NCI-H128 (cell line): ENCODE results near the gene NAP1L1.

Experiments
- DNase-seq: peaks from one replicate; lab custom pipeline; 2025; ENCODE audit not compliant: unreplicated experiment; lab: John Stamatoyannopoulos, UW

NAP1L1 gene

GRCh38 chr12:76084863-76085519 is 506 bp upstream of the NAP1L1 start:
- no peak for DNase-seq

GRCh38 chr12:76083246-76083903 is 1.1 kb downstream of the NAP1L1 start:
- DNase-seq, result no peak

DNA sequence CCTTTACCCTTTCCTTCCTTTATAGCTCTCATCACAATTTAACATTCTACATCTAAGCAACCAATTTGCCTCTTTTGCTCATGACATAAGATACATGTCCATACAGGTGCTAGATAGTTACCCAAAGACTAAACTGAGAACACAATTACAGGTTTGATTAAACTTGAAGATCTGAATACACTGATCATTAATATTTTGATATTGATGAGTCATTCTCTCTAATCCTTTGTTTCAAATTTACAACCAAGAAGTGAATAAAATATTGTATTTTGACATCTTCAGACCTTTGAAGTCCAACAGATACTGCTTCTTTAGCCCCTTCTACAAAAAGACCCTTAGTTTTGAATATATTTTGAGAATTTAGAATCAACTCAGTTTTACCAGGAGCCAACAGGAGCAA is 2.6 kb downstream of the NAP1L1 start:
- DNase-seq, result no peak

- no peak for DNase-seq
Observed at GRCh38 chr12:76080729-76081415, 3.6 kb downstream of the NAP1L1 start.

GRCh38 chr12:76080017-76080728 is 4.3 kb downstream of the NAP1L1 start:
- peak; percentile 79 for DNase-seq

GRCh38 chr12:76078748-76079147 is 5.7 kb downstream of the NAP1L1 start:
- no peak for DNase-seq

GRCh38 chr12:76075448-76075847 is 9.0 kb downstream of the NAP1L1 start:
- no peak for DNase-seq

DNA sequence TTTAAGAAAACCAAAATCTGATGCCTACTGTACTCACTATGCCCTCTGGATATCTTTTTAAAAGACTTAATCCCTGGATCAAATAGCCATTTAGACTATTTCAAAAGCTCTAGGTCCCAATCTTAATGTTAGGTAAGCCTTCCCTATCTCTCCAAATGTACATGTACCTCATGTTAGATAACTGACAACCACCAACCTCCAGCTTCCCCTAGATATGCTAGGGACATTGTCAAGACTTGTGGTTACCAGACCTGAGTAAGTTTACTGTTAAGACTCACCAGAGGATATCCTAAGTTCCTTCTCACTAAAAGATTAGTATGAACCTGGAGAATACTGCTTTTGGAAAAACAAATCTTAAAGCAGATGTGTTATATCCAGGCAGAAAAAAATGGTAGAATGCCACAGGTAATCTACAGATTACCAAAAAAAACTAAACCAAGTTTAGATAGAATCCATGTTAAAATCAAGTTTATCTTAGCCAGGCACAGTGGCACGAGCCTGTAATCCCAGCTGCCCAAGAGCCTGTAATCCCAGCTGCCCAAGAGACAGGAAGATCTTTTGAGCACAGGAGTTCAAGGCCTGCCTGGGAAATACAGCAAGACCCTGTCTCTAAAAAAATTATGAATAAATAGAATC is 9.7 kb downstream of the NAP1L1 start:
- no peak for DNase-seq

DNA sequence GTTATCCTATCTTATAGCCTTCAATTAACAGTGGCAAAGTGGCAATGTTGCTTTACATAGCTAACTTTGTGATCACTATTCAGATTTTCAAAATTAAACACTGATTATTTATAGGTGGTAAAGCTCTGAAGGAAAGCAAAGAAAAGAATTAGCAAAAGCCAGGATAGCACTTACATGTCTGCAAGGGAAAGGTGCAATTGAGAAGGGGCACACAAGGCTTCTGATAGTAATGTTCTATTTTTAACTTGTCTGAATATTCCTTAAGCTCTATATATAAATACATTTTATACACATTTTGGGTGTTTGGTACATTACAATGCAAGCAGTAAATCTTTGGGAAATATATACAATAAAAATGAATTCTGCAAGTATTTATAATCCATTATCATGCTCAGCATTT is 10.9 kb downstream of the NAP1L1 start:
- DNase-seq, result no peak

GRCh38 chr12:76072568-76072967 is 11.9 kb downstream of the NAP1L1 start:
- no peak for DNase-seq

- no peak for DNase-seq
Observed at GRCh38 chr12:76069339-76069738, 15.1 kb downstream of the NAP1L1 start.

DNA sequence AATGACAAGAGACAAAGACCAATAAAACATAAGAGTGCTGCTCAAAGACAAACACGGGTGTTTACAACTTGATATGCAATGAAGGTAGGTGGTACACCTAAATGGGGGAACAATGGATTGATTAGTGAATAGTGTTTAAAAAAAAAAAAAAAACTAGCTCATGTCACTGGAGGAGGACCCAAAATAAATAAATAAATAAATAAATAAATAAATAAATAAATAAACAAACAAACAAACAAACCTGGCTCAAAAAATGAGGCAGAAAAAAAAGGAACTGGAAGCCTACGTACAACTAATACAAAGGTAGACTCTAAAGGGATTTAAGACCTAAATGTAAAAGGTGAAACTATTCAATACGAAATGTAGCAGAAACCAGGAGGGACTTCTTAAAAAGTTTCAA is 18.6 kb downstream of the NAP1L1 start:
- DNase-seq, result no peak

DNA sequence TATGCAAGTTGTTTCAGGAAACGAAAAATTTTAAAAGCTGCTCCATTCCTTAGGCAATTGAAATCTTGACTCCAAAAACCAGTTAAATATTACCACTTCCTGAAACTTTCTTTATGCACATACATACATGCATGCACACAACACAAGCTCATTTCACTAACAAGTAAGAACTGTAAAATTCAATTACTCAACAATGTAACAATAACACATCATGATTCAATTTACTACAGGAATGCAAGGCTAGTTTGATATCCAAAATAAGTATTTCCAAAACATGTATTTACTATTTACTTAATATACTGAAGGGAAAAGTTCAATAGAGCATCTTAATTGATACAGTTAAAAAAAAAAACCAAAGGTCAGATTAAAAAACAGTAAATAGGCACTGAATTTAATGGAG is 19.6 kb downstream of the NAP1L1 start:
- DNase-seq, result no peak

GRCh38 chr12:76060111-76060510 is 24.4 kb downstream of the NAP1L1 start:
- no peak for DNase-seq

- DNase-seq, result no peak
Observed at GRCh38 chr12:76057326-76057725, 27.2 kb downstream of the NAP1L1 start.

GRCh38 chr12:76055393-76055792 is 29.1 kb downstream of the NAP1L1 start:
- DNase-seq, result no peak

DNA sequence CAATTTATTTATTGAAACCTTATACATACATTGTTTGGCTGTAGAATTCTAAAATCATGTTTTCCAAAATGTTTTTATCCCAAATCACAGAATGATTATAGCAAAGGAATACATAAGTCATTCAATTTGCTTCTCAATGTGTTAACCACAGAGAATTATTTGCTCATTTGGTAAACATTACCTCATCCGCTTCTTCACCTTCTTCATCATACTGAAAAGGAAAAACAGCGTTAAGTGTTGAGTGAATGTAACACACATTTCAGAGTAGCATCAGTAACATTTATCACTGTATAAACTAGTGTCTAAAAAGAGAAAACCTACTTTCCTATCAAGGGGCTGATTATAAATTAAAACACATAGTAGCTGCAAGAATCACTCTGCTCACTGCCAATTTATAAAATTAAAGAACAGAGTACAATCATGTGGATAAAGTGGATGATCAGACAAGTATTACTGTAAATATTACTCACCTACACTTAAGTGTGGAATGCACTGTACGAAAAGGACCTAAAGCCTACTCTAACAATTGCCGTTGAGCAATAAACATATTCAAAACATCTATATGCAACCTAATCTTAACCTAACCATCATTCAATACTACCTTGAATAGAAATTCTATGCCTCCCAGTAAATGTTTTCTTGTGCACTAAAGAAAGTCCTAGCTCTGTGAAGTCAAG is 34.8 kb downstream of the NAP1L1 start:
- no peak for DNase-seq

DNA sequence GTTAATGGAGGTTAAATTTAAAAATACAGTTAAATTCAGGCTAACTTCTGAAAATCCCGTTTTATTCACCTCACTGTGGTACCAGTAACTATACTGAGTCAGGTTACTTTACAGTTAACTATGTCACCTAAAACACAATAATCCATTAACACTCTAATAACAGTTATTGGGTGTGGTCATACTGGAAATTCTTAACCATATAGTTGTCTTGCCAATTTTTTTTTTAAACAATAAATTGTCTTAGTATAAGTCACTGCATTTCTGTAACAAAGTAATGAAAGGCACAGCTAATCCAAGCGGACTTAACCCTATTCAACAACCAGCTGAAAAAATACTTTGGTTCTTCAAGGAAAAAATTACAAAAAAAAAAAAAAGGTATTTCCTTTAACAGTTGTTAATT is 36.7 kb downstream of the NAP1L1 start:
- no peak for DNase-seq

GRCh38 chr12:76047060-76047459 is 37.4 kb downstream of the NAP1L1 start:
- no peak for DNase-seq

GRCh38 chr12:76043377-76043776 is 41.1 kb downstream of the NAP1L1 start:
- no peak for DNase-seq

DNA sequence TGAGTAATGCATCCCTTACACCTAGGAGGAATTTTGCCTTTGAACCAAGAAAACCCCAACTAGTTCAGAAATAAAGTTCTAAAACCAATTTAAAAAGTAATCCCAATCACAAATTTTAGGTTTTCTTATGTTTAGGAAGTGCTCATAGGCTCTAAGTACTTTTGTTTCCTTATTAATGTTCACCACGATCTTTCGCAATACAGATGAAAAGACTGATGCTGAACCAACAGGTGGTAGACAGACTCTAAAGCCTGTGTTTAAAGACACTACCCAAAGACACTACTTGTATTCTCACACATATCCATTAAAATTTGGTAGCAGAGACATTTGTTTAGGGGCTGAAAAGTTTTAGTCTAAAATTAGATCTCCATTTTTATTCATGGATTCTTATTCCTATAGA is 42.3 kb downstream of the NAP1L1 start:
- no peak for DNase-seq
